IMR-90 (cell line): ENCODE measurements around the gene RTL1. TPM values are rescaled to one million over a fixed set of nuclear protein-coding genes. Genes with fewer than 3 reads are reported as not detected.
A peak's percentile ranks its signal among the peaks of the same experiment; 100 is the strongest.

Experiments
- ATAC-seq: fragments of 200-7000 bp; cut with Tn5 transposase; 2 replicates; pipeline ENCODE4 v1.9.1; 2020; ENCODE audit warnings: low read depth, mild to moderate bottlenecking, moderate library complexity
- BruUV-seq: library from RNA; stranded (reverse); fragments of 400-500 nt; replicated peaks from 2 replicates; lab custom pipeline; 2021; lab: Mats Ljungman, UMichigan
- CTCF ChIA-PET: fragments of 300-600 bp; formaldehyde crosslinking; extraction: SDS; loops from one replicate; lab custom pipeline; 2021; ENCODE audit warnings: antibody characterized with exemption; lab: Yijun Ruan, JAX
- POLR2A ChIA-PET: fragments of 300-600 bp; sonication (Branson Sonifier 250); formaldehyde crosslinking; loops from one replicate; lab custom pipeline; 2022; ENCODE audit warnings: antibody characterized with exemption; ENCODE audit not compliant: unreplicated experiment; lab: Charles Lee
- DNase-seq: peaks from one replicate; pipeline ENCODE4 v3.0.0; 2013
- H2AFZ ChIP-seq: replicated peaks from 2 replicates; pipeline ENCODE3; 2013; ENCODE audit warnings: low read length, mild to moderate bottlenecking; ENCODE audit not compliant: poor library complexity
- H2AK5ac ChIP-seq: 2 replicates; pipeline ENCODE4 v1.6.1; 2013; ENCODE audit warnings: low read depth, low read length, inconsistent platforms
- H2AK9ac ChIP-seq: replicated peaks from 2 replicates; pipeline ENCODE3; 2013; ENCODE audit warnings: mild to moderate bottlenecking, low read depth, low read length, moderate library complexity; ENCODE audit not compliant: poor library complexity
- H2BK120ac ChIP-seq: 2 replicates; pipeline ENCODE4 v1.6.1; 2013; ENCODE audit warnings: low read depth, low read length, inconsistent platforms
- H2BK15ac ChIP-seq: 3 replicates; pipeline ENCODE4 v1.6.1; 2013; ENCODE audit warnings: low read depth, low read length, inconsistent platforms
- H2BK20ac ChIP-seq: 2 replicates; pipeline ENCODE4 v1.6.1; 2013; ENCODE audit warnings: low read depth, mild to moderate bottlenecking, inconsistent platforms, low read length, moderate library complexity
- H2BK5ac ChIP-seq: 2 replicates; pipeline ENCODE4 v1.6.1; 2013; ENCODE audit warnings: mild to moderate bottlenecking, low read depth, low read length, inconsistent platforms; ENCODE audit not compliant: poor library complexity, severe bottlenecking
- H3K14ac ChIP-seq: replicated peaks from 2 replicates; pipeline ENCODE4 v1.6.1; 2013; ENCODE audit warnings: low read depth, low read length, inconsistent platforms
- H3K18ac ChIP-seq: 2 replicates; pipeline ENCODE4 v1.6.1; 2013; ENCODE audit warnings: low read depth, low read length, control low read depth
- H3K23ac ChIP-seq: 2 replicates; pipeline ENCODE4 v1.6.1; 2013; ENCODE audit warnings: low read depth, low read length, inconsistent platforms
- H3K27ac ChIP-seq: 2 replicates; pipeline ENCODE4 v1.5.1; 2013; ENCODE audit warnings: mild to moderate bottlenecking, control low read depth, low read length; ENCODE audit not compliant: insufficient read depth
- H3K27me3 ChIP-seq: 2 replicates; pipeline ENCODE4 v1.6.1; 2013; ENCODE audit warnings: low read length; ENCODE audit not compliant: control insufficient read depth, insufficient read depth
- H3K36me3 ChIP-seq: 2 replicates; pipeline ENCODE4 v1.6.1; 2013; ENCODE audit warnings: low read length, mixed read lengths; ENCODE audit not compliant: control insufficient read depth, insufficient read depth
- H3K4ac ChIP-seq: 2 replicates; pipeline ENCODE4 v1.6.1; 2013; ENCODE audit warnings: low read depth, low read length, inconsistent platforms
- H3K4me1 ChIP-seq: 2 replicates; pipeline ENCODE4 v1.6.1; 2013; ENCODE audit warnings: low read length, mixed read lengths; ENCODE audit not compliant: control insufficient read depth, insufficient read depth
- H3K4me2 ChIP-seq: 2 replicates; pipeline ENCODE4 v1.6.1; 2013; ENCODE audit warnings: low read depth, mild to moderate bottlenecking, control low read depth, low read length, moderate library complexity
- H3K4me3 ChIP-seq: 2 replicates; pipeline ENCODE4 v1.5.1; 2013; ENCODE audit warnings: low read depth, mild to moderate bottlenecking, control low read depth, low read length, moderate library complexity; ENCODE audit not compliant: insufficient read depth
- H3K56ac ChIP-seq: 2 replicates; pipeline ENCODE4 v1.6.1; 2013; ENCODE audit warnings: low read length, inconsistent platforms; ENCODE audit not compliant: insufficient read depth; ENCODE audit errors: extremely low read depth
- H3K79me1 ChIP-seq, 2 experiments: 2 replicates each; pipeline ENCODE4 v1.6.1; 2013; ENCODE audit warnings: low read length in 2 of 2, inconsistent platforms in 1 of 2, low read depth in 1 of 2
- H3K9ac ChIP-seq: 2 replicates; pipeline ENCODE4 v1.6.1; 2013; ENCODE audit warnings: low read depth, low read length, control low read depth
- H3K9me1 ChIP-seq: 2 replicates; pipeline ENCODE4 v1.6.1; 2013; ENCODE audit warnings: low read length, inconsistent platforms; ENCODE audit not compliant: insufficient read depth
- H3K9me3 ChIP-seq: 2 replicates; pipeline ENCODE4 v1.6.1; 2013; ENCODE audit warnings: low read length; ENCODE audit not compliant: control insufficient read depth, insufficient read depth
- H4K20me1 ChIP-seq: 2 replicates; pipeline ENCODE4 v1.6.1; 2013; ENCODE audit warnings: low read length, inconsistent platforms; ENCODE audit not compliant: insufficient read depth
- H4K5ac ChIP-seq: 2 replicates; pipeline ENCODE4 v1.6.1; 2013; ENCODE audit warnings: mild to moderate bottlenecking, low read depth, low read length, control low read depth
- H4K8ac ChIP-seq, 2 experiments: 2 replicates each; pipeline ENCODE4 v1.6.1; 2013; ENCODE audit warnings: low read depth in 2 of 2, low read length in 2 of 2, control low read depth in 1 of 2, inconsistent platforms in 1 of 2
- H4K91ac ChIP-seq: 2 replicates; pipeline ENCODE4 v1.6.1; 2013; ENCODE audit warnings: low read depth, low read length, inconsistent platforms; ENCODE audit not compliant: insufficient read depth
- BHLHE40 ChIP-seq: fragments of 150-350 bp; IDR thresholded peaks from 2 replicates; pipeline ENCODE4 v1.6.1; 2016; ENCODE audit warnings: mild to moderate bottlenecking, low read depth, low read length
- CHD1 ChIP-seq: IDR thresholded peaks from 2 replicates; pipeline ENCODE4 v1.6.1; 2012; ENCODE audit warnings: low read depth, low read length, improper control_type of control experiment
- MAZ ChIP-seq: IDR thresholded peaks from 2 replicates; pipeline ENCODE4 v1.6.1; 2012; ENCODE audit warnings: low read depth, mild to moderate bottlenecking, low read length, improper control_type of control experiment, moderate library complexity, borderline replicate concordance
- MXI1 ChIP-seq: IDR thresholded peaks from 2 replicates; pipeline ENCODE4 v1.6.1; 2012; ENCODE audit warnings: low read depth, mild to moderate bottlenecking, low read length, moderate library complexity, borderline replicate concordance
- NFE2L2 ChIP-seq: fragments of 150-350 bp; IDR thresholded peaks from 2 replicates; pipeline ENCODE4 v1.6.1; 2016; ENCODE audit warnings: low read depth, mild to moderate bottlenecking, low read length
- POLR2A ChIP-seq: IDR thresholded peaks from 2 replicates; pipeline ENCODE4 v1.6.1; 2012; ENCODE audit warnings: mild to moderate bottlenecking, low read depth, low read length
- RAD21 ChIP-seq: IDR thresholded peaks from 2 replicates; pipeline ENCODE4 v1.6.1; 2012; ENCODE audit warnings: low read length, improper control_type of control experiment
- RCOR1 ChIP-seq: IDR thresholded peaks from 2 replicates; pipeline ENCODE4 v1.6.1; 2012; ENCODE audit warnings: mild to moderate bottlenecking, low read length, improper control_type of control experiment; ENCODE audit not compliant: insufficient replicate concordance
- WGBS, 2 experiments: methylation state at CpG; one replicate each; pipeline versions ENCODE4 v1.1.5 to v1.1.7; 2013; ENCODE audit warnings: missing lambda C conversion rate in 2 of 2; ENCODE audit not compliant: insufficient read length in 1 of 2; ENCODE audit errors: extremely low coverage in 2 of 2; 5-methylcytosine and 5-hydroxymethylcytosine counted together
- dilution Hi-C: fragments of 300-500 bp; cut with HindIII; formaldehyde crosslinking; loops from one replicate; pipeline ENCODE4 v1.14.3; 2018; ENCODE audit warnings: low sequenced_read_pairs; ENCODE audit not compliant: unreplicated experiment
- in situ Hi-C: fragments of 300-500 bp; cut with MboI; formaldehyde crosslinking; loops from 3 replicates; pipeline ENCODE4 v1.14.3; 2019; ENCODE audit warnings: low sequenced_read_pairs, inconsistent platforms, mixed read lengths
- intact Hi-C: fragments of 100-400 bp; cut with micrococcal nuclease; formaldehyde crosslinking; loops from 2 replicates; pipeline ENCODE4 v1.10.0; 2022
- polyA plus RNA-seq, 3 experiments: library from polyadenylated mRNA; depleted of rRNA; stranded (reverse); fragments of >200 nt; gene quantifications; 2 replicates each; pipeline ENCODE4 v1.2.3, GENCODE V29; 2012; ENCODE audit warnings: low replicate concordance in 1 of 3
- total RNA-seq: library from RNA; depleted of rRNA; stranded (reverse); fragments of >200 nt; gene quantifications from 2 replicates; pipeline ENCODE4 v1.2.3, GENCODE V29; 2012
- TF ChIP-seq, protein P1 (sequence below): conservative IDR thresholded peaks from 2 replicates; pipeline ENCODE4 v1.5.1; 2012; ENCODE audit warnings: mild to moderate bottlenecking, low read depth, low read length, improper control_type of control experiment

Gene RTL1
- total and polyA plus RNA-seq, 2 of the 4 experiments (the other 2 are of a cell fraction) = not detected

DNA sequence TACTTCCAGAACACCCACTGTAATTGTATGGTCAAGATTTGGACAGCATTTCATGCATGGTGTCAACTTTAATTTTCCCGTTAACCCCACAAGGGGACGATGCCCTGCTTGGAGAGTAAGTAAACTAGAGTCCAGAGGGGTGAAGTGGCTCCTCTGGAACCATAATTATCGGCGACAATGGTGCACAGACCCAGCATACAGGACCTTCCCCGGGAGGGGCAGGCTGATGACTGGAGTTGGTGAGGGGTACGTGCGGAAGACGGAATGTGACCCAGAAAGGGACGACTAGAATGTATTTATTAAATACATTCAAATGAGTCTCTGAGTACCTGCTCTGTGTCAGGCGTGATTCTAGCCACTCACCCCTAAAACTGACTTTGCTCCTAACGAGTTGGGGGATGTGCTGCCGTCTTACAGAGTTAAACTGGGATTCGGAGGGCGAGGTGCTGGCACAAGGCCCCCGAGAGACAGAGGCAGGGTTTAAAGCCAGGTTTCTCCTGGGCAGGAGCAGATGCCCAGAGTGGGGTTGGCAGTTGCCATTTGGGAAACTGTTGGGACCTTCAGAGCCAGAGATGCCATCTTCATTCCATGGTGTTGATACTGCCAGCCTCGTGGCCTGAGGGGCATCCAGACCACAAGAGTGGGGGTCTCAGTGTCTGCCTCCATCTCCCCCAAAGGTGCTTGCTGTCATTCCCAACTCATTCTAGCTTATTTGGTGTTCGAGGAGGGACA lies 10.9 kb downstream of the RTL1 start:
- Histone ChIP-seq H3K4me2 (no peak overlapping the region), H4K5ac (no peak overlapping the region), H3K9me1 (no peaks in the 10 kb centered on the region), H2AK9ac (peak overlapping the region; percentile 50), H3K27ac (no peak overlapping the region), H2BK120ac (no peak overlapping the region), H3K4ac (no peak overlapping the region), H2BK5ac (no peak overlapping the region), H3K18ac (no peak overlapping the region), H3K79me1 (peaks cover 7 to 27% of the 10 kb centered on the region in 2 experiments; a peak in 3 of 4 replicates), H4K8ac (no peak overlapping the region), H3K36me3 (peaks cover 64% of the 10 kb centered on the region), H2AK5ac (no peak overlapping the region), H3K9ac (no peak overlapping the region), H3K4me1 (no peaks in the 10 kb centered on the region; the same call in 1 of the 2 replicates), H3K27me3 (peaks cover 2% of the 10 kb centered on the region; the same call in 1 of the 2 replicates), H2BK15ac (no peak overlapping the region), H4K91ac (no peak overlapping the region), H2BK20ac (no peak overlapping the region), H3K56ac (no peak overlapping the region), H3K23ac (no peak overlapping the region), H3K9me3 (no peaks in the 10 kb centered on the region), H4K20me1 (peaks cover 36% of the 10 kb centered on the region), H3K14ac (no peak overlapping the region), H3K4me3 (no peak overlapping the region), H2AFZ (no peak overlapping the region)
- DNase-seq = no peak
- dilution Hi-C loops (no loop called here), intact Hi-C loops (no loop called here), in situ Hi-C loops (no loop called here)
- TF ChIP-seq MXI1 = no peak
- TF ChIP-seq BHLHE40 = no peak
- no peak for TF ChIP-seq MAZ
- no peak for TF ChIP-seq POLR2A
- no peak for TF ChIP-seq NFE2L2
- TF ChIP-seq RCOR1 = no peak
- TF ChIP-seq CHD1 = no peak
- TF ChIP-seq, protein P1, sequence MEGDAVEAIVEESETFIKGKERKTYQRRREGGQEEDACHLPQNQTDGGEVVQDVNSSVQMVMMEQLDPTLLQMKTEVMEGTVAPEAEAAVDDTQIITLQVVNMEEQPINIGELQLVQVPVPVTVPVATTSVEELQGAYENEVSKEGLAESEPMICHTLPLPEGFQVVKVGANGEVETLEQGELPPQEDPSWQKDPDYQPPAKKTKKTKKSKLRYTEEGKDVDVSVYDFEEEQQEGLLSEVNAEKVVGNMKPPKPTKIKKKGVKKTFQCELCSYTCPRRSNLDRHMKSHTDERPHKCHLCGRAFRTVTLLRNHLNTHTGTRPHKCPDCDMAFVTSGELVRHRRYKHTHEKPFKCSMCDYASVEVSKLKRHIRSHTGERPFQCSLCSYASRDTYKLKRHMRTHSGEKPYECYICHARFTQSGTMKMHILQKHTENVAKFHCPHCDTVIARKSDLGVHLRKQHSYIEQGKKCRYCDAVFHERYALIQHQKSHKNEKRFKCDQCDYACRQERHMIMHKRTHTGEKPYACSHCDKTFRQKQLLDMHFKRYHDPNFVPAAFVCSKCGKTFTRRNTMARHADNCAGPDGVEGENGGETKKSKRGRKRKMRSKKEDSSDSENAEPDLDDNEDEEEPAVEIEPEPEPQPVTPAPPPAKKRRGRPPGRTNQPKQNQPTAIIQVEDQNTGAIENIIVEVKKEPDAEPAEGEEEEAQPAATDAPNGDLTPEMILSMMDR = no peak
- no peak for TF ChIP-seq RAD21
- ChIA-PET POLR2A (no interaction called here), CTCF (no interaction called here)
- ATAC-seq = no peak
- no TSS peak for BruUV-seq
- WGBS, 2 experiments = 80% methylated on average over 2 of the region's 17 CpGs; no CpG with 5 or more reads in 1 of the 2 experiments
